ENCODE data around the gene NUMBL. TPM values are rescaled to one million over a fixed set of nuclear protein-coding genes. Genes with fewer than 3 reads are reported as not detected.
A peak's percentile ranks its signal among the peaks of the same experiment; 100 is the strongest.

The NUMBL gene
- total RNA-seq, 1 experiment from 2014 or later, result 41.7 TPM

DNA sequence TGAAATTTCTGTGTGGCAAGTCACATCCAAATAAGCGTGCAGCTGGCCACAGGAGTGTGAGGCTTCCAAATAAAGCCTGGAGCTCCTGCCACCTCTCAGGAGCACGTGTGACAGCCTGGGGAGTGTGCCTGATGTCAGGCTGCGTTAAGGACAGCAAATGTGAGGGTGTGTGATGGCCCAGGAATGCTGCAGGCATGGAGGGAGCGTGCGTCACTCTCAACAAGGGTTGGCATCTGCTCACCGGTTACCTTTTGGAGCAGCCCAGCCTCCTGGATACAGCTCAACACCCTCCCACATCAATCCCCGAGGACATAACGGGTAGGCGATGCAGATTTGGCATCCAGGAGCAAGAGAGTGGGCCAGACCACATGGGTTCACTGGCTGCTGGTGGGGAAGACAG is 19.0 kb downstream of the NUMBL start:
- Histone ChIP-seq H3K9me3 (ENCODE audit: control insufficient read depth in 1 of 2, insufficient read depth in 1 of 2, low read depth in 1 of 2, low read length in 2 of 2) (peaks cover 0 to 12% of the 10 kb centered on the region in 2 experiments; a peak in 1 of 4 replicates), H3K79me2 (ENCODE audit: insufficient read depth, low read length) (no peaks in the 10 kb centered on the region), H3K27ac (ENCODE audit: low read depth, low read length) (no peak overlapping the region), H3K9me2 (ENCODE audit: insufficient read depth) (no peaks in the 10 kb centered on the region), H3K4me2 (ENCODE audit: low read length) (no peak overlapping the region), H3K4me1 (ENCODE audit: control insufficient read depth in 1 of 2, insufficient read depth in 2 of 2, low read length in 2 of 2) (peaks cover 7 to 10% of the 10 kb centered on the region in 2 experiments), H4K20me1 (ENCODE audit: insufficient read depth) (no peaks in the 10 kb centered on the region), H3K9ac (ENCODE audit: low read length) (no peak overlapping the region), H3K4me3 (replicated peaks in 1 of 2; ENCODE audit: low read depth in 1 of 2, low read length in 2 of 2) (no peak overlapping the region), H3K27me3 (ENCODE audit: insufficient read depth, low read length) (no peaks in the 10 kb centered on the region), H3K36me3 (ENCODE audit: control insufficient read depth in 1 of 2, insufficient read depth in 2 of 2, low read length in 2 of 2) (peaks cover 49 to 67% of the 10 kb centered on the region in 2 experiments), H2AFZ (ENCODE audit: low read depth, low read length, poor library complexity, severe bottlenecking) (no peak overlapping the region)
- DNase-seq (ENCODE audit: low read depth, low spot score) (no peak), ATAC-seq (no peak)
- CTCF ChIA-PET, result no interaction called here
- intact Hi-C loops (cut with micrococcal nuclease), result no loop called here
- TF ChIP-seq RAD21 (IDR thresholded peaks at IDR 0.05; ENCODE audit: low read depth) (no peak), ZFX (IDR thresholded peaks at IDR 0.05) (no peak), TCF7L2 (IDR thresholded peaks at IDR 0.05; ENCODE audit: borderline replicate concordance, extremely low read depth, insufficient read depth, insufficient read length) (no peak), ELF1 (IDR thresholded peaks at IDR 0.05; ENCODE audit: borderline replicate concordance, low read depth) (no peak)
- POLR2A ChIA-PET, result no interaction called here
- RAD21 ChIA-PET (ENCODE audit: low non-redundant PET in 1 of 2, low total read pairs in 2 of 2, uncharacterized antibody in 2 of 2, unreplicated experiment in 2 of 2), result interaction anchor here in 1 of 2 experiments (0.5 kb wide), 1 partner anchor 19 kb away, joined by 4 read pairs; the partner anchor contains the start of gene NUMBL
- BruUV-seq (replicated peaks), result no TSS peak

DNA sequence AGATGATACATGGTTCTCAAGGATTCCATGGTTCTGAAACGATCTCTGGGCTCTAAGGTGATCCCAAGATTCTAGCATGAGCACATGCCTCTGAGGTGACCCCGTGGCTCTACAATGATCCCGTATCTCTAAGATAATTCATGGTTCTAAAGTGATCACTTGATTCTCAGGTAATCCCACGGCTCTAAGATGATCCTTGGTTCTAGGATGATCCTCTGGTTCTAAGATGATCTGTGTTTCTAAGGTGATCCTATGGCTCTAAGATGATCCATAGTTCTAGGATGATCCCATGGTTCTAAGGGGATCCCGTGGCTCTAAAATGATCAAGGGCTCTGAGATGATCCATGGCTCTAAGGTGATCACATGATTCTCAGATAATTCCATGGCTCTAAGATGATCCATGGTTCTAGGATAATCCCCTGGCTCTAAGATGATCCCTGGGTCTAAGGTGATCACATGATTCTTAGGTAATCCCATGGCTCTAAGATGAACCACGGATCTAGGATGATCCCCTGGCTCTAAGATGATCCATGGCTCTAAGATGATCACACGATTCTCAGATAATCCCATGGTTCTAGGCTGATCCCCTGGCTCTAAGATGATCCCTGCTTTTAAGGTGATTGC is 21.3 kb downstream of the NUMBL start:
- peaks cover 39 to 66% of the 10 kb centered on the region in 2 experiments for H3K36me3 ChIP-seq (ENCODE audit: control insufficient read depth in 1 of 2, insufficient read depth in 2 of 2, low read length in 2 of 2)
- no TSS peak for BruUV-seq (replicated peaks)

More for the DNA sequence above, 21.3 kb downstream of the NUMBL start:
- DNase-seq (ENCODE audit: low read depth, low spot score) (no peak), ATAC-seq (no peak)
- H3K9ac ChIP-seq (ENCODE audit: low read length), result no peak overlapping the region
- no peak overlapping the region for H3K4me3 ChIP-seq (replicated peaks in 1 of 2; ENCODE audit: low read depth in 1 of 2, low read length in 2 of 2)
- no peaks in the 10 kb centered on the region for H3K27me3 ChIP-seq (ENCODE audit: insufficient read depth, low read length)
- H3K79me2 ChIP-seq (ENCODE audit: insufficient read depth, low read length), result no peaks in the 10 kb centered on the region
- H3K9me3 ChIP-seq (ENCODE audit: control insufficient read depth in 1 of 2, insufficient read depth in 1 of 2, low read depth in 1 of 2, low read length in 2 of 2), result peaks cover 0 to 12% of the 10 kb centered on the region in 2 experiments; a peak in 1 of 4 replicates
- H3K4me1 ChIP-seq (ENCODE audit: control insufficient read depth in 1 of 2, insufficient read depth in 2 of 2, low read length in 2 of 2), result peaks cover 20 to 33% of the 10 kb centered on the region in 2 experiments
- H3K4me2 ChIP-seq (ENCODE audit: low read length), result no peak overlapping the region
- ChIA-PET POLR2A (no interaction called here), RAD21 (ENCODE audit: low non-redundant PET in 1 of 2, low total read pairs in 2 of 2, uncharacterized antibody in 2 of 2, unreplicated experiment in 2 of 2) (no interaction called here), CTCF (no interaction called here)
- no peak overlapping the region for H2AFZ ChIP-seq (ENCODE audit: low read depth, low read length, poor library complexity, severe bottlenecking)
- TF ChIP-seq JUND (IDR thresholded peaks at IDR 0.05) (no peak), SRF (IDR thresholded peaks at IDR 0.05; ENCODE audit: low read depth) (no peak), RAD21 (IDR thresholded peaks at IDR 0.05; ENCODE audit: low read depth) (no peak), FOSL1 (IDR thresholded peaks at IDR 0.05; ENCODE audit: low read depth) (no peak), EZH2 (IDR thresholded peaks at IDR 0.05) (no peak), SP1 (IDR thresholded peaks at IDR 0.05; ENCODE audit: low read depth) (no peak), ZNF274 (IDR thresholded peaks at IDR 0.05; ENCODE audit: low read depth, low read length) (no peak)
- TF ChIP-seq, protein P1, sequence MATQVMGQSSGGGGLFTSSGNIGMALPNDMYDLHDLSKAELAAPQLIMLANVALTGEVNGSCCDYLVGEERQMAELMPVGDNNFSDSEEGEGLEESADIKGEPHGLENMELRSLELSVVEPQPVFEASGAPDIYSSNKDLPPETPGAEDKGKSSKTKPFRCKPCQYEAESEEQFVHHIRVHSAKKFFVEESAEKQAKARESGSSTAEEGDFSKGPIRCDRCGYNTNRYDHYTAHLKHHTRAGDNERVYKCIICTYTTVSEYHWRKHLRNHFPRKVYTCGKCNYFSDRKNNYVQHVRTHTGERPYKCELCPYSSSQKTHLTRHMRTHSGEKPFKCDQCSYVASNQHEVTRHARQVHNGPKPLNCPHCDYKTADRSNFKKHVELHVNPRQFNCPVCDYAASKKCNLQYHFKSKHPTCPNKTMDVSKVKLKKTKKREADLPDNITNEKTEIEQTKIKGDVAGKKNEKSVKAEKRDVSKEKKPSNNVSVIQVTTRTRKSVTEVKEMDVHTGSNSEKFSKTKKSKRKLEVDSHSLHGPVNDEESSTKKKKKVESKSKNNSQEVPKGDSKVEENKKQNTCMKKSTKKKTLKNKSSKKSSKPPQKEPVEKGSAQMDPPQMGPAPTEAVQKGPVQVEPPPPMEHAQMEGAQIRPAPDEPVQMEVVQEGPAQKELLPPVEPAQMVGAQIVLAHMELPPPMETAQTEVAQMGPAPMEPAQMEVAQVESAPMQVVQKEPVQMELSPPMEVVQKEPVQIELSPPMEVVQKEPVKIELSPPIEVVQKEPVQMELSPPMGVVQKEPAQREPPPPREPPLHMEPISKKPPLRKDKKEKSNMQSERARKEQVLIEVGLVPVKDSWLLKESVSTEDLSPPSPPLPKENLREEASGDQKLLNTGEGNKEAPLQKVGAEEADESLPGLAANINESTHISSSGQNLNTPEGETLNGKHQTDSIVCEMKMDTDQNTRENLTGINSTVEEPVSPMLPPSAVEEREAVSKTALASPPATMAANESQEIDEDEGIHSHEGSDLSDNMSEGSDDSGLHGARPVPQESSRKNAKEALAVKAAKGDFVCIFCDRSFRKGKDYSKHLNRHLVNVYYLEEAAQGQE (IDR thresholded peaks at IDR 0.05; ENCODE audit: low read depth), result no peak
- intact Hi-C loops (cut with micrococcal nuclease), result loop anchor here (10.0 kb wide), 1 partner anchor 906 kb away; the partner anchor contains the start of gene CEACAM21
- H4K20me1 ChIP-seq (ENCODE audit: insufficient read depth), result no peaks in the 10 kb centered on the region
- no peaks in the 10 kb centered on the region for H3K9me2 ChIP-seq (ENCODE audit: insufficient read depth)
- H3K27ac ChIP-seq (ENCODE audit: low read depth, low read length), result 0 out of 2 replicates have a peak overlapping the region, but pooled peaks have one; percentile 2

Measured in HCT116 (cell line).